Measurements from ENCODE around the gene OGG1.

The OGG1 gene

DNA sequence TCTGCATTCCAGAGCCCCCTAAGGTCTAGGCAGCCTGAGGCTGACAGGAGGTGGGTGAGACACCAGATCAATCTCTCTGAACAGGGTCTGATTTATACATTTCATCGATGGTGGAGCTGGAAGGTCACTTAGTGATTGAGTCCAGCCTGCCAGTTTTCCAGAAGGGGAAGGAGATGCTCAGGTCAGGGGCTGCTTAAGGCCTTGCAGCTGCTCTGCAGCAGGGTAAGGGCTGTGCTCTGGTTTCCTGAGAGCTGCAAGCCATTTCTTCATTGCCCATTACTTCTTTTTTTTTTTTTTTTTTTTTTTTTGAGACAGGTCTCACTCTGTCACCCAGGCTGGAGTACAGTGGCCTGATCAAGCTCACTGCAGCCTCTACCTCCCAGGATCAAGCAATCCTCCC, 31.8 kb downstream of the OGG1 start:
- Histone ChIP-seq H3K36me3 (ENCODE audit: control insufficient read depth in 1 of 2, insufficient read depth in 2 of 2, low read length in 2 of 2) (peaks cover 20 to 34% of the 10 kb centered on the region in 2 donors), H3K27ac (ENCODE audit: low read depth, low read length) (no peak overlapping the region), H3K9me3 (ENCODE audit: control insufficient read depth in 1 of 2, low read length in 2 of 2) (no peaks in the 10 kb centered on the region), H3K4me3 (ENCODE audit: low read depth in 1 of 2, low read length in 2 of 2) (no peak overlapping the region), H3K9ac (ENCODE audit: low read depth in 1 of 2, low read length in 2 of 2) (no peak overlapping the region), H3K27me3 (ENCODE audit: control insufficient read depth in 1 of 2, insufficient read depth in 2 of 2, low read length in 2 of 2) (no peaks in the 10 kb centered on the region), H3K4me1 (ENCODE audit: control insufficient read depth in 1 of 2, insufficient read depth in 2 of 2, low read length in 2 of 2) (peaks cover 43 to 45% of the 10 kb centered on the region in 2 donors)

GRCh38 chr3:9781978-9782603, 32.3 kb downstream of the OGG1 start:
- H3K27ac ChIP-seq (ENCODE audit: low read depth, low read length), result no peak overlapping the region
- peaks cover 20 to 38% of the 10 kb centered on the region in 2 donors for H3K36me3 ChIP-seq (ENCODE audit: control insufficient read depth in 1 of 2, insufficient read depth in 2 of 2, low read length in 2 of 2)
- H3K9ac ChIP-seq (ENCODE audit: low read depth in 1 of 2, low read length in 2 of 2), result no peak overlapping the region
- H3K27me3 ChIP-seq (ENCODE audit: control insufficient read depth in 1 of 2, insufficient read depth in 2 of 2, low read length in 2 of 2), result no peaks in the 10 kb centered on the region
- no peaks in the 10 kb centered on the region for H3K9me3 ChIP-seq (ENCODE audit: control insufficient read depth in 1 of 2, low read length in 2 of 2)
- peaks cover 43 to 45% of the 10 kb centered on the region in 2 donors for H3K4me1 ChIP-seq (ENCODE audit: control insufficient read depth in 1 of 2, insufficient read depth in 2 of 2, low read length in 2 of 2)
- no peak overlapping the region for H3K4me3 ChIP-seq (ENCODE audit: low read depth in 1 of 2, low read length in 2 of 2)

GRCh38 chr3:9782770-9783169, 33.0 kb downstream of the OGG1 start:
- Histone ChIP-seq H3K4me1 (ENCODE audit: control insufficient read depth in 1 of 2, insufficient read depth in 2 of 2, low read length in 2 of 2) (peaks cover 37 to 41% of the 10 kb centered on the region in 2 donors), H3K4me3 (ENCODE audit: low read depth in 1 of 2, low read length in 2 of 2) (no peak overlapping the region), H3K27ac (ENCODE audit: low read depth, low read length) (no peak overlapping the region), H3K36me3 (ENCODE audit: control insufficient read depth in 1 of 2, insufficient read depth in 2 of 2, low read length in 2 of 2) (peaks cover 25 to 45% of the 10 kb centered on the region in 2 donors), H3K27me3 (ENCODE audit: control insufficient read depth in 1 of 2, insufficient read depth in 2 of 2, low read length in 2 of 2) (no peaks in the 10 kb centered on the region), H3K9ac (ENCODE audit: low read depth in 1 of 2, low read length in 2 of 2) (no peak overlapping the region), H3K9me3 (ENCODE audit: control insufficient read depth in 1 of 2, low read length in 2 of 2) (no peaks in the 10 kb centered on the region)

DNA sequence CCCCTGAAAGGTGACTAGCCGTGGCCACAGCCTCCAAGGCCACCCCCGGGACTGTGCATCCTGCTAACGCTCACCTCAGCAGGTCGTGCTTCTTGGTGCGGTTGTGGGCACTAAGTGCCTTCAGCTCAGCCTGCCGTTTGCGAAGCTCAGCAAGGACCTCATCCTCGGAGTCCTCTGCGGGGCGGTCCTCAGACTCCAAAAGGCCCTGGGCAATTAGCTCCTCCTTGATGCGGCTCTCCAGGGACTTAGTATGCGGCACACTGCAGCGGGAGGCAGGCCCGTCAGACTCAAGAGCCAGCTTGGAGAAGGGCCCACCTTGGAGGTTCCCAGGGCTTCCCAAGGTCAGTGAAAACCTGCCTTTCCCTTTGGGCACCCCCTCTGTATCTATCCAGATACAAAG, 34.2 kb downstream of the OGG1 start:
- no peaks in the 10 kb centered on the region for H3K9me3 ChIP-seq (ENCODE audit: control insufficient read depth in 1 of 2, low read length in 2 of 2)
- peaks cover 25 to 31% of the 10 kb centered on the region in 2 donors for H3K4me1 ChIP-seq (ENCODE audit: control insufficient read depth in 1 of 2, insufficient read depth in 2 of 2, low read length in 2 of 2)
- H3K27me3 ChIP-seq (ENCODE audit: control insufficient read depth in 1 of 2, insufficient read depth in 2 of 2, low read length in 2 of 2), result no peaks in the 10 kb centered on the region
- H3K36me3 ChIP-seq (ENCODE audit: control insufficient read depth in 1 of 2, insufficient read depth in 2 of 2, low read length in 2 of 2), result peaks cover 25 to 49% of the 10 kb centered on the region in 2 donors
- H3K4me3 ChIP-seq (ENCODE audit: low read depth in 1 of 2, low read length in 2 of 2), result no peak overlapping the region
- H3K9ac ChIP-seq (ENCODE audit: low read depth in 1 of 2, low read length in 2 of 2), result no peak overlapping the region
- no peak overlapping the region for H3K27ac ChIP-seq (ENCODE audit: low read depth, low read length)

DNA sequence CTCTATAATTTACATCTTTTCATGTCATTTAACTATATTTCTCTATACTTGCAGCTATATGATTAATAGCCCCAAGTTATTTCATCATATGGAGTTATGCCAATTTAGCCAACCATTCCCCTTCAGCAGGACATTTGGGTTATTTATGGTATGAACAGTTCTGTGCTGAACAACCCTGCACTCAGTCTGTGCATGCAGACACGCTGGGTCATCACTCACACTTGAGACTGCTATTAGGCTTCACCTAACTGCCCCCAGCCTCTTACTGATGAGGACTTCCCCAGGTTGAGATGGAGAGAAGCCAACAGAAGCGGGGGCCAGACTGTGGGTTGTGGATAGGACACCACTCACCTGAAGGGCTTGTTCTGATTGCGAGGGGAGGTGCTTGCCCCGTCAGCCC, 35.2 kb downstream of the OGG1 start:
- H3K9ac ChIP-seq (ENCODE audit: low read depth in 1 of 2, low read length in 2 of 2), result no peak overlapping the region
- peaks cover 29 to 53% of the 10 kb centered on the region in 2 donors for H3K36me3 ChIP-seq (ENCODE audit: control insufficient read depth in 1 of 2, insufficient read depth in 2 of 2, low read length in 2 of 2)
- H3K27me3 ChIP-seq (ENCODE audit: control insufficient read depth in 1 of 2, insufficient read depth in 2 of 2, low read length in 2 of 2), result no peaks in the 10 kb centered on the region
- no peak overlapping the region for H3K27ac ChIP-seq (ENCODE audit: low read depth, low read length)
- peaks cover 15 to 21% of the 10 kb centered on the region in 2 donors for H3K4me1 ChIP-seq (ENCODE audit: control insufficient read depth in 1 of 2, insufficient read depth in 2 of 2, low read length in 2 of 2)
- H3K4me3 ChIP-seq (ENCODE audit: low read depth in 1 of 2, low read length in 2 of 2), result no peak overlapping the region
- no peaks in the 10 kb centered on the region for H3K9me3 ChIP-seq (ENCODE audit: control insufficient read depth in 1 of 2, low read length in 2 of 2)

DNA sequence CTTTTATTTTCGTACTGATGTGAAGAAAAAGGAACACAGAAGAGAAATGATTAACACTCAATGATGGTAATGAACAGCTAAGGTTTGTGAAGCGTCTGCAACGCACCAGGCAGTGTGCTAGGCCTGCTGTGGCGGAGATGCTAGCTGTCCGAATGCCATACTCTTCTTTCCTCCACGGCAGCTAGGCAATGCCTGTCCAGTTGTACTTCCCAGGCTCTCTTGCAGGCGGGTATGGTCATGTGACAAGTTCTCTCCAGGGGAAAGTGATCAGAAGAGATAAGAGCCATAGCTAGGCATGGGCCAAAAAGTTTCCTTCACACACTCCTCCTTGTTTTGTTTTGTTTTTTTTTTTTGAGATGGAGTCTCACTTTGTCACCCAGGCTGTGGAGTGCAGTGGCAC, 35.9 kb downstream of the OGG1 start:
- Histone ChIP-seq H3K4me3 (ENCODE audit: low read depth in 1 of 2, low read length in 2 of 2) (no peak overlapping the region), H3K27ac (ENCODE audit: low read depth, low read length) (no peak overlapping the region), H3K36me3 (ENCODE audit: control insufficient read depth in 1 of 2, insufficient read depth in 2 of 2, low read length in 2 of 2) (peaks cover 29 to 60% of the 10 kb centered on the region in 2 donors), H3K9me3 (ENCODE audit: control insufficient read depth in 1 of 2, low read length in 2 of 2) (no peaks in the 10 kb centered on the region), H3K4me1 (ENCODE audit: control insufficient read depth in 1 of 2, insufficient read depth in 2 of 2, low read length in 2 of 2) (peaks cover 9 to 18% of the 10 kb centered on the region in 2 donors), H3K9ac (ENCODE audit: low read depth in 1 of 2, low read length in 2 of 2) (no peak overlapping the region), H3K27me3 (ENCODE audit: control insufficient read depth in 1 of 2, insufficient read depth in 2 of 2, low read length in 2 of 2) (no peaks in the 10 kb centered on the region)

- no peak overlapping the region for H3K4me3 ChIP-seq (ENCODE audit: low read depth in 1 of 2, low read length in 2 of 2)
- no peaks in the 10 kb centered on the region for H3K27me3 ChIP-seq (ENCODE audit: control insufficient read depth in 1 of 2, insufficient read depth in 2 of 2, low read length in 2 of 2)
- H3K36me3 ChIP-seq (ENCODE audit: control insufficient read depth in 1 of 2, insufficient read depth in 2 of 2, low read length in 2 of 2), result peaks cover 29 to 64% of the 10 kb centered on the region in 2 donors
- no peak overlapping the region for H3K27ac ChIP-seq (ENCODE audit: low read depth, low read length)
- no peaks in the 10 kb centered on the region for H3K9me3 ChIP-seq (ENCODE audit: control insufficient read depth in 1 of 2, low read length in 2 of 2)
- peaks cover 3 to 18% of the 10 kb centered on the region in 2 donors for H3K4me1 ChIP-seq (ENCODE audit: control insufficient read depth in 1 of 2, insufficient read depth in 2 of 2, low read length in 2 of 2)
- no peak overlapping the region for H3K9ac ChIP-seq (ENCODE audit: low read depth in 1 of 2, low read length in 2 of 2)
These were observed 36.5 kb downstream of the OGG1 start for GRCh38 chr3:9786209-9786739.

DNA sequence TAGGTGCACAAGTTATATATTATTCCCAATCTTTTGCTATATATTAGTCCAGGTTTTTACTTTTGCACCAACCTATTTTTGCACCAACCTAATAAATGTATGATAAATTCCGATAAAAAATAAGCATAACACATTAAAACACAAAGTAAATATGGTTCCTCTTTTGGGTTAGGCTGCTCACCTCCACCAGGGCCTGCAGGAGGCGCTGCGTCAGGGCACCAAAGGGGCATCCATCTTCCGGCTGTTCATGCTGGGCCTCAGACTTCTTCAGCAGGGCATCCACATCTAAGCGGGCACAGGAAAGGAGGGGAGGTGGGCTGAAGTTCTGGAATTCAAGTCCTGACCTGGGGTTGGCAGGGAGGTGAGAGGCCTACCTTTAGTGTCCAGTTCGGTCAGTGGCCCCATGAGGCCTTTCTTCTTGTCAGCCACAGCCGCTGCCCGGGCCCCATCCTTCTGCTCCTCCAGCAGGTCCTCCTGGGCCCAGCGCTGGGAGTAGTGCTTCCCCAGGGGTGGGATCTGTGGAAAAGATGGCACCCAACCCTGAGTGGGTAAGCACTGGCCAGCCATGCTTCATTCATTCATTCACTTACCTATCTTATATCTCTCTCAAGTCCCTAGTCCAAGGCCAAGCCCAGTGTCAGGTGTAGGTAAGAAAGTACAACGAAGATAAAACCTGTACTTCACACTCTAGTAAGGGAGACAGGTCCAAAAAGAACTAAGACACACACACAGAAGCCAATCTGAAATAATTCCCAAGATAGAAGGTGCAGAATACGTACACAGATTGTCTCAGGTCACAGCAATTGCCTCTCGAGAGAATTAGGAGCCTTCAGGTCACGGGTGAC, 37.3 kb downstream of the OGG1 start:
- H3K36me3 ChIP-seq (ENCODE audit: control insufficient read depth in 1 of 2, insufficient read depth in 2 of 2, low read length in 2 of 2), result peaks cover 27 to 61% of the 10 kb centered on the region in 2 donors
- no peaks in the 10 kb centered on the region for H3K27me3 ChIP-seq (ENCODE audit: control insufficient read depth in 1 of 2, insufficient read depth in 2 of 2, low read length in 2 of 2)
- no peaks in the 10 kb centered on the region for H3K9me3 ChIP-seq (ENCODE audit: control insufficient read depth in 1 of 2, low read length in 2 of 2)
- H3K27ac ChIP-seq (ENCODE audit: low read depth, low read length), result no peak overlapping the region
- H3K4me3 ChIP-seq (ENCODE audit: low read depth in 1 of 2, low read length in 2 of 2), result no peak overlapping the region
- H3K4me1 ChIP-seq (ENCODE audit: control insufficient read depth in 1 of 2, insufficient read depth in 2 of 2, low read length in 2 of 2), result peaks cover 6 to 20% of the 10 kb centered on the region in 2 donors
- no peak overlapping the region for H3K9ac ChIP-seq (ENCODE audit: low read depth in 1 of 2, low read length in 2 of 2)

- H3K9me3 ChIP-seq (ENCODE audit: control insufficient read depth in 1 of 2, low read length in 2 of 2), result no peaks in the 10 kb centered on the region
- H3K4me3 ChIP-seq (ENCODE audit: low read depth in 1 of 2, low read length in 2 of 2), result no peak overlapping the region
- H3K4me1 ChIP-seq (ENCODE audit: control insufficient read depth in 1 of 2, insufficient read depth in 2 of 2, low read length in 2 of 2), result peaks cover 6 to 20% of the 10 kb centered on the region in 2 donors
- H3K36me3 ChIP-seq (ENCODE audit: control insufficient read depth in 1 of 2, insufficient read depth in 2 of 2, low read length in 2 of 2), result peaks cover 21 to 56% of the 10 kb centered on the region in 2 donors
- H3K27ac ChIP-seq (ENCODE audit: low read depth, low read length), result no peak overlapping the region
- H3K9ac ChIP-seq (ENCODE audit: low read depth in 1 of 2, low read length in 2 of 2), result no peak overlapping the region
- H3K27me3 ChIP-seq (ENCODE audit: control insufficient read depth in 1 of 2, insufficient read depth in 2 of 2, low read length in 2 of 2), result no peaks in the 10 kb centered on the region
These were observed 38.0 kb downstream of the OGG1 start for GRCh38 chr3:9787714-9788113.

DNA sequence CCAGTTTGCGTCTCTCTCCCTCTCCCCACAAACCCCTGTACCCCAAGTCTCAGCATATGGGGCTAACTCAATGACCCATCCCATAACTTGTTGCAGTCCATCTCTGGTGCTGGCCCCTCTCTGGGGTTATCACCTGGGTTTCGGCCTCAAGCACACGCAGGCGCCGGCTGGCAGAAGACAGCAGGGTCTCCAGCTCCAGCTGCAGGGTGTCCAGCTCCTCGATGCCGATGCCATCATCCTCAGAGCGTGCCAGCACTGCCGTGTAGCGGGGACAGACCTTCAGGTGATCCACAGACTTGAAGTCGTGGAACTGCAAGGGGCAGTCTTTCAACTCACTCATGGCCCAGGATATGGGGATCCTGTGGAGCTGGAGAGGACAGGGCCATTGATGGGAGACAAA, 41.4 kb downstream of the OGG1 start:
- Histone ChIP-seq H3K27ac (ENCODE audit: low read depth, low read length) (no peak overlapping the region), H3K36me3 (ENCODE audit: control insufficient read depth in 1 of 2, insufficient read depth in 2 of 2, low read length in 2 of 2) (peaks cover 17 to 48% of the 10 kb centered on the region in 2 donors), H3K9ac (ENCODE audit: low read depth in 1 of 2, low read length in 2 of 2) (peak overlapping the region in 1 of 2 donors; percentile 99)

More for the DNA sequence above, 41.4 kb downstream of the OGG1 start:
- no peaks in the 10 kb centered on the region for H3K9me3 ChIP-seq (ENCODE audit: control insufficient read depth in 1 of 2, low read length in 2 of 2)
- H3K27me3 ChIP-seq (ENCODE audit: control insufficient read depth in 1 of 2, insufficient read depth in 2 of 2, low read length in 2 of 2), result no peaks in the 10 kb centered on the region
- peak overlapping the region in 1 of 2 donors; percentile 96 for H3K4me3 ChIP-seq (ENCODE audit: low read depth in 1 of 2, low read length in 2 of 2)
- peaks cover 17 to 35% of the 10 kb centered on the region in 2 donors for H3K4me1 ChIP-seq (ENCODE audit: control insufficient read depth in 1 of 2, insufficient read depth in 2 of 2, low read length in 2 of 2)

Data from duodenal mucosa (tissue), 2 donors.